ENCODE data around the gene ZNF302. TPM values are rescaled to one million over a fixed set of nuclear protein-coding genes. Genes with fewer than 3 reads are reported as not detected.

Gene ZNF302
- total RNA-seq, 1 experiment from 2014 or later = 23.3 TPM

- Histone ChIP-seq H2AK5ac (ENCODE audit: insufficient read length, low read length) (no peak overlapping the region), H3K79me2 (ENCODE audit: insufficient read depth, low read length) (no peaks in the 10 kb centered on the region), H3K56ac (ENCODE audit: insufficient read length, low read depth, low read length) (no peak overlapping the region), H2BK120ac (ENCODE audit: low read depth, low read length, poor library complexity, severe bottlenecking) (no peak overlapping the region), H4K5ac (ENCODE audit: insufficient read length, low read depth, low read length) (no peak overlapping the region), H2BK15ac (ENCODE audit: low read depth, low read length) (no peak overlapping the region), H3K4ac (ENCODE audit: low read depth, low read length) (no peak overlapping the region), H2AFZ (ENCODE audit: low read length) (no peak overlapping the region), H2BK12ac (ENCODE audit: insufficient read length, low read depth, low read length) (no peak overlapping the region), H3K79me1 (ENCODE audit: insufficient read depth, low read depth, low read length, poor library complexity, severe bottlenecking) (no peaks in the 10 kb centered on the region), H3K4me2 (ENCODE audit: insufficient read depth, insufficient read length, low read length) (no peak overlapping the region), H3K14ac (ENCODE audit: insufficient read depth, low read length) (no peak overlapping the region), H4K20me1 (ENCODE audit: control insufficient read depth, insufficient read depth, insufficient read length) (no peaks in the 10 kb centered on the region), H2BK5ac (ENCODE audit: insufficient read length, low read length) (no peak overlapping the region), H4K8ac (replicated peaks; ENCODE audit: insufficient read length, low read depth, low read length) (no peak overlapping the region), H3K18ac (ENCODE audit: insufficient read length, low read depth, low read length) (no peak overlapping the region), H3K27me3 (ENCODE audit: insufficient read depth, low read length) (no peaks in the 10 kb centered on the region), H3K27ac (ENCODE audit: insufficient read length, low read depth, low read length) (no peak overlapping the region), H3K23me2 (ENCODE audit: insufficient read length, low read depth, low read length, poor library complexity, severe bottlenecking) (no peaks in the 10 kb centered on the region), H3K4me1 (ENCODE audit: insufficient read depth, low read length) (no peaks in the 10 kb centered on the region; the same call in 1 of the 2 replicates), H3T11ph (ENCODE audit: low read length) (no peak overlapping the region), H3K9ac (ENCODE audit: extremely low read depth, insufficient read length, low read length) (no peak overlapping the region), H3K9me3 (ENCODE audit: control insufficient read depth, low read depth, low read length) (no peaks in the 10 kb centered on the region), H4K91ac (ENCODE audit: insufficient read length, low read depth, low read length) (no peak overlapping the region), H2BK20ac (ENCODE audit: low read depth, low read length, poor library complexity, severe bottlenecking) (no peak overlapping the region), H3K23ac (ENCODE audit: insufficient read length, low read depth, low read length) (no peak overlapping the region)
- H3K27ac Mint-ChIP-seq = no peak overlapping the region; a peak in 1 of 7 replicates
- H3K4me1 Mint-ChIP-seq = peaks cover 0 to 12% of the 10 kb centered on the region in 2 experiments; a peak in 2 of 4 replicates
- H3K27me3 Mint-ChIP-seq (ENCODE audit: low read depth) = peaks cover 8% of the 10 kb centered on the region
- WGBS (ENCODE audit: extremely low coverage, insufficient read length, low lambda C conversion rate) = no CpG with 5 or more reads among the region's 3 CpGs
- TF ChIP-seq CTCF (conservative IDR thresholded peaks at IDR 0.05) = no peak
- peaks cover 0 to 4% (median 0%) of the 10 kb centered on the region in 3 experiments; a peak in 2 of 7 replicates for H3K36me3 Mint-ChIP-seq (ENCODE audit: insufficient read depth in 1 of 3, low read depth in 3 of 3)
- H3K9me3 Mint-ChIP-seq = peaks cover 13 to 75% of the 10 kb centered on the region in 2 experiments
- no peak overlapping the region for H3K4me3 Mint-ChIP-seq
- no peak for DNase-seq
Measured at GRCh38 chr19:34664168-34664567, 13.3 kb upstream of the ZNF302 start.

Data from H9 (cell line).